ENCODE data around the gene RPAP3. TPM values are rescaled to one million over a fixed set of nuclear protein-coding genes. Genes with fewer than 3 reads are reported as not detected.

Gene RPAP3
- total RNA-seq, 2 donors from 2014 or later: 22.7 to 23.5 TPM

DNA sequence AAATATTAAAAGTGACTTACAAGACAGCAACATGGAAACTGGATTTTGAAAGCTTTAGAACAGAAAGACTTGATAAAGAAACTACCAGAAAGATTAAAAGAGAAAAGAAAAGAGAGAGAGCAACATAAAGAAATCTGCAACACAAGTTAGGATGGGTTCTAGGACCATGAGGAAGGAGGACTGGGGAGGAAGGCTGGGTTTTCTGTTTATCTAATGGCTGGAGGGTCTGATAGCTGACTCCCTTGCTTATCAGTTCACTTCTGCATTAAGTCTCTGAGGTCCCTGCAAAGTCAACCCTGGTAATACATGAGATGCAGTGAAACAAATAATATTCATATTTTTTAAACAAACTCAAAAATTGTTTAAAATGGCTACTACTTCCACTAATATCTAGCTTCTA is 90.1 kb downstream of the RPAP3 start:
- Mint-ChIP-seq H3K36me3 (ENCODE audit: low read depth) (peaks cover 3% of the 10 kb centered on the region), H3K4me1 (no peaks in the 10 kb centered on the region), H3K27ac (no peak overlapping the region), H3K4me3 (no peak overlapping the region), H3K27me3 (no peaks in the 10 kb centered on the region)
- DNase-seq (no peak), ATAC-seq (no peak)
- no peaks in the 10 kb centered on the region for H3K9me3 ChIP-seq (ENCODE audit: control insufficient read depth, low read length, poor library complexity, severe bottlenecking)

GRCh38 chr12:47614521-47614920 is 91.3 kb downstream of the RPAP3 start:
- no peak for DNase-seq
- Mint-ChIP-seq H3K27ac (no peak overlapping the region), H3K36me3 (ENCODE audit: low read depth) (peaks cover 3% of the 10 kb centered on the region), H3K4me3 (no peak overlapping the region), H3K4me1 (no peaks in the 10 kb centered on the region), H3K27me3 (no peaks in the 10 kb centered on the region)
- H3K9me3 ChIP-seq (ENCODE audit: control insufficient read depth, low read length, poor library complexity, severe bottlenecking): no peaks in the 10 kb centered on the region
- no peak for ATAC-seq

- H3K27me3 Mint-ChIP-seq: no peaks in the 10 kb centered on the region
- DNase-seq: no peak
- no peak overlapping the region for H3K27ac Mint-ChIP-seq
- H3K36me3 Mint-ChIP-seq (ENCODE audit: low read depth): no peaks in the 10 kb centered on the region
- no peaks in the 10 kb centered on the region for H3K9me3 ChIP-seq (ENCODE audit: control insufficient read depth, low read length, poor library complexity, severe bottlenecking)
- no peak overlapping the region for H3K4me3 Mint-ChIP-seq
- no peaks in the 10 kb centered on the region for H3K4me1 Mint-ChIP-seq
- no peak for ATAC-seq
Observed at GRCh38 chr12:47612953-47613352, 92.9 kb downstream of the RPAP3 start.

- H3K9me3 ChIP-seq (ENCODE audit: control insufficient read depth, low read length, poor library complexity, severe bottlenecking): no peaks in the 10 kb centered on the region
- ATAC-seq: no peak
- no peak overlapping the region for H3K27ac Mint-ChIP-seq
- H3K4me1 Mint-ChIP-seq: no peaks in the 10 kb centered on the region
- DNase-seq: no peak
- H3K36me3 Mint-ChIP-seq (ENCODE audit: low read depth): no peaks in the 10 kb centered on the region
- H3K4me3 Mint-ChIP-seq: no peak overlapping the region
- no peaks in the 10 kb centered on the region for H3K27me3 Mint-ChIP-seq
Observed at GRCh38 chr12:47611906-47612305, 93.9 kb downstream of the RPAP3 start.

Other genes with a start within 250 kb of the RPAP3 start
- gene ENDOU, start 19.5 kb upstream of the RPAP3 start, total RNA-seq: under 1 TPM in 1 of 2 donors, not detected in 1; 0.12 TPM
- under 1 TPM; 0.27 to 0.55 TPM for gene RAPGEF3, start 52.9 kb upstream of the RPAP3 start, total RNA-seq
- 1 to 10 TPM; 5.9 to 6.9 TPM for gene SLC48A1, start 67.2 kb upstream of the RPAP3 start, total RNA-seq
- 100 to 1,000 TPM; 129 to 151 TPM for gene HDAC7, start 113.9 kb upstream of the RPAP3 start, total RNA-seq
- 1 to 10 TPM; 1.8 to 4.5 TPM for gene VDR, start 199.0 kb upstream of the RPAP3 start, total RNA-seq

All from T-helper 17 cell (primary cell).